Measurements from ENCODE around the gene HTT-AS.

Gene HTT-AS

GRCh38 chr4:3087115-3087797, 12.9 kb upstream of the HTT-AS start:
- DNase-seq, result no peak

GRCh38 chr4:3085948-3086670, 11.8 kb upstream of the HTT-AS start:
- DNase-seq, result no peak

GRCh38 chr4:3083732-3084131, 9.4 kb upstream of the HTT-AS start:
- no peak for DNase-seq

GRCh38 chr4:3082925-3083515, 8.7 kb upstream of the HTT-AS start:
- no peak for DNase-seq

DNA sequence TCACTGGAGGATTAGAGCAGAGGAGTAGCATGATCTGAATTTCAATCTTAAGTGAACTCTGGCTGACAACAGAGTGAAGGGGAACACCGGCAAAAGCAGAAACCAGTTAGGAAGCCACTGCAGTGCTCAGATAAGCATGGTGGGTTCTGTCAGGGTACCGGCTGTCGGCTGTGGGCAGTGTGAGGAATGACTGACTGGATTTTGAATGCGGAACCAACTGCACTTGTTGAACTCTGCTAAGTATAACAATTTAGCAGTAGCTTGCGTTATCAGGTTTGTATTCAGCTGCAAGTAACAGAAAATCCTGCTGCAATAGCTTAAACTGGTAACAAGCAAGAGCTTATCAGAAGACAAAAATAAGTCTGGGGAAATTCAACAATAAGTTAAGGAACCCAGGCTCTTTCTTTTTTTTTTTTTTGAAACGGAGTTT, 5.4 kb upstream of the HTT-AS start:
- DNase-seq, result no peak

DNA sequence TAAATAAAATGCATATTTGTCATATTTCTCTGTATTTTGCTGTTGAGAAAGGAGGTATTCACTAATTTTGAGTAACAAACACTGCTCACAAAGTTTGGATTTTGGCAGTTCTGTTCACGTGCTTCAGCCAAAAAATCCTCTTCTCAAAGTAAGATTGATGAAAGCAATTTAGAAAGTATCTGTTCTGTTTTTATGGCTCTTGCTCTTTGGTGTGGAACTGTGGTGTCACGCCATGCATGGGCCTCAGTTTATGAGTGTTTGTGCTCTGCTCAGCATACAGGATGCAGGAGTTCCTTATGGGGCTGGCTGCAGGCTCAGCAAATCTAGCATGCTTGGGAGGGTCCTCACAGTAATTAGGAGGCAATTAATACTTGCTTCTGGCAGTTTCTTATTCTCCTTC, 3.5 kb upstream of the HTT-AS start:
- DNase-seq, result no peak

- no peak for DNase-seq
Observed at GRCh38 chr4:3075652-3075981, 1.3 kb upstream of the HTT-AS start.

GRCh38 chr4:3074846-3075651, 711 bp upstream of the HTT-AS start:
- DNase-seq, result no peak

- no peak for DNase-seq
Observed at GRCh38 chr4:3073158-3074077, 920 bp downstream of the HTT-AS start.

GRCh38 chr4:3071811-3072210, 2.5 kb downstream of the HTT-AS start:
- no peak for DNase-seq

DNA sequence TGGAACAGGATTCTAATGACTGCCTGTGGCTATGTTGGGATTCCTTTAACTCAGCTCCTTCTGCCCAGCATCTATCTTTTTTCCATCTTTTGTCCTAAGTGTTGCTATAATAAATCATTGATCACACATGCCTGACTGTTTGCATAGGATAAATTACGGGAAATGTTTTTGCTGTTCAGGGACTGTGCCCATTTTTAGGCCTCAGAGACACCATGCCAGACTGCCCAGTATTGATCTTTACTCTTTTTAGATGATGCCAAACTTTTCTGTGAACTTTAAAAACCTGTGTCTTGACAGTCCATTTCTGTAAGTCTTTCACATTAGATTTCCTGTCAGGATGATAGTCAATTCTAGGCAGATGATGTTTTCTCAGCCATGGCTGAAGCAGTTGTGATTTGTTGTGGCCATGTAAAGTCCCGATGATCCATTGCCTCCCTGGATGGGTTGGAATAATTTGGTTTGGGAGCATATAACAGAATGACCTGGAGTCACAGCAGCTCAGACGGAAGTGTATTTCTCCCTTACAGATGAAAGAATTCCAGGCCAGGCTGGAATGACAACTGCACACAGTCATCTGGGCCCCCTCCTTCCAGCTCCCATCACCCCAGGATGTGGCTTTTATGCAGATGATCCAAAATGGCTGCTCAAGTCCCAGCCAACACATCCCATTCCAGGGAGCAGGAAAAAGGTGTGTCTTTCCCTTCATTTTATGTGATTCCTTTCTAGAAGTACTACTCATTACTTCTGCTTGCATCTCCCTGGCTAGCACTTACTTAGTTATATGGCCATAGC, 3.4 kb downstream of the HTT-AS start:
- DNase-seq, result no peak

- no peak for DNase-seq
Observed at GRCh38 chr4:3069661-3070199, 4.6 kb downstream of the HTT-AS start.

GRCh38 chr4:3067473-3068001, 6.8 kb downstream of the HTT-AS start:
- DNase-seq, result no peak

GRCh38 chr4:3066836-3067400, 7.4 kb downstream of the HTT-AS start:
- DNase-seq, result no peak

DNA sequence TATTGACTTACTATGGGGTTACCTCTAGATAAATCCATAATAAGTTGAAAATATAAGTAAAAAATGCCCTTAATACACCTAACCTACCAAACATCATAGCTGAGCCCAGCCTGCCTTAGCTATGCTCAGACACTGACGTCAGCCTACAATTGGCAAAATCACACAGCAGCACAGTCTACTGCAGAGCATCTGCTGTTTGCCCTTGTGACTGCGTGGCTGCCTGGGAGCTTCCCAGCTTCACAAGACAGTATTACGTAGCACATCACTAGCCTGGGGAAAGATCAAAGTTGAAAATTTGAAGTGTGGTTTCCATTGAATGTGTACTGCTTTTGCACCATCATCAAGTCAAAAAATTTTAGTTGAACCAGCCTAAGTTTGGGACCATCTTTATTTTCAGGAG, 8.8 kb downstream of the HTT-AS start:
- no peak for DNase-seq

GRCh38 chr4:3062471-3062870, 11.9 kb downstream of the HTT-AS start:
- no peak for DNase-seq

- no peak for DNase-seq
Observed at GRCh38 chr4:3060946-3061345, 13.4 kb downstream of the HTT-AS start.

DNA sequence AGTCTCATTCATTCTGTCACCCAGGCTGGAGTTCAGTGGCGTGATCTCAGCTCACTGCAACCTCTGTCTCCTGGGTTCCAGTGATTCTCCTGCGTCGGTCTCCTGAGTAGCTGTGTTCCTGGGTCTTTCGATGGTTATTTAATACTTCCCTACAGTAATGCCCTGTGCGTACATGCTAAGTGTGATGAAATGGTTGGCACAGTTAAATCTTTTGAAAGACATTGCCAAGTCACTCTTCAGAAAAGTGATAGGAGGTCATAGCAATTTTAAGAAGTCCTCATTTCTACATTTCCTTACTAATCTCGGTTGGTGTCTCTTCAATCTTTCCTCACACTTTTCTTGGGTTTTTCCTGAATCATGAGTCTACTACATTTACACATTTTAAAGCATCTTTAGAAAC, 14.4 kb downstream of the HTT-AS start:
- DNase-seq, result no peak

DNA sequence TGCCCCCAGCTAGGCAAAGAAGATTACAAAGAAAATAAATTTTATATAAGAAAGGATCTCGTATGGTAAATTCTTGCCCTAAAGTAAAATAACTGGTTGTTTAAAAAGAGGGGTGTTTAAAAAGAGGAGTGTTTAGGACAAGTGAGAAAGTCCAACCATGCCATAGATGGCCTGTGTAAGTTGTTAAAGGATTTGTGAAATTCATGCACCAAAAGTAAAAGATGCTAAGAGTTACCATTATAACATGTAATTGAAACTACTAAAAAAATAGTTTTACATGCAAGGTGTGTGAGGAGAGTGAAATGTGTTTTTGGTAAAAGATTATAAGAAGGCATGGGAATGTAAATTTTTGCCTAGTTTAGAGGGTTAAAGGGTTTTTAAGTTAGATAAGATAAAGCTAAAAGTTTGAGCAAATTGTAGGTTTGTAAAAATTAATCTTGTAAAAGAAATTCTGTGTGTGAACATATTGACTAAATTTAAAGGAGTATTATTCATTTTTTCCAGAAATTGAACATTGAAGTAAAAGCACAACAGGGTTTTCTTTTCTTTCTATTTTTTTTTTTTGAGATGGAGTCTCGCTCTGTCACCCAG, 20.1 kb downstream of the HTT-AS start:
- no peak for DNase-seq
